ENCODE data around the gene BCL2L13.
"Not testable (repeated sequence)": the region's sequence is repeated elsewhere in the genome, so short reads cannot be mapped to it uniquely, and the experiment has no call there.

BCL2L13 gene

GRCh38 chr22:17751596-17751995 lies 113.0 kb downstream of the BCL2L13 start:
- H3K27me3 ChIP-seq (ENCODE audit: control insufficient read depth, insufficient read depth, low read length) = no peaks in the 10 kb centered on the region
- no peaks in the 10 kb centered on the region for H3K36me3 ChIP-seq (ENCODE audit: control insufficient read depth, insufficient read depth, low read length)
- no peaks in the 10 kb centered on the region for H3K79me2 ChIP-seq
- no peak for TF ChIP-seq CTCF (IDR thresholded peaks at IDR 0.05)
- H3K4me1 ChIP-seq = no peaks in the 10 kb centered on the region
- H3K4me3 ChIP-seq (ENCODE audit: low read depth, low read length) = no peak overlapping the region
- no peaks in the 10 kb centered on the region for H3K9me3 ChIP-seq (ENCODE audit: control insufficient read depth, low read length)
- H3K27ac ChIP-seq = no peak overlapping the region
- no peak overlapping the region for H3K4me2 ChIP-seq (ENCODE audit: low read length)
- no peak overlapping the region for H2AFZ ChIP-seq
- H3K9ac ChIP-seq = no peak overlapping the region

- H3K4me2 ChIP-seq (ENCODE audit: low read length) = no peak overlapping the region
- no peaks in the 10 kb centered on the region for H3K79me2 ChIP-seq
- H3K4me3 ChIP-seq (ENCODE audit: low read depth, low read length) = no peak overlapping the region
- no peak overlapping the region for H3K27ac ChIP-seq
- H3K4me1 ChIP-seq = no peaks in the 10 kb centered on the region
- no peak for TF ChIP-seq CTCF (IDR thresholded peaks at IDR 0.05)
- no peaks in the 10 kb centered on the region for H3K9me3 ChIP-seq (ENCODE audit: control insufficient read depth, low read length)
- H3K27me3 ChIP-seq (ENCODE audit: control insufficient read depth, insufficient read depth, low read length) = no peaks in the 10 kb centered on the region
- H2AFZ ChIP-seq = no peak overlapping the region
- no peak overlapping the region for H3K9ac ChIP-seq
- no peaks in the 10 kb centered on the region for H3K36me3 ChIP-seq (ENCODE audit: control insufficient read depth, insufficient read depth, low read length)
Observed at GRCh38 chr22:17753401-17753989, 114.9 kb downstream of the BCL2L13 start.

GRCh38 chr22:17754233-17754925 lies 115.8 kb downstream of the BCL2L13 start:
- H3K36me3 ChIP-seq (ENCODE audit: control insufficient read depth, insufficient read depth, low read length) = no peaks in the 10 kb centered on the region
- H3K79me2 ChIP-seq = no peaks in the 10 kb centered on the region
- H3K9ac ChIP-seq = no peak overlapping the region
- no peak for TF ChIP-seq CTCF (IDR thresholded peaks at IDR 0.05)
- no peaks in the 10 kb centered on the region for H3K9me3 ChIP-seq (ENCODE audit: control insufficient read depth, low read length)
- H2AFZ ChIP-seq = no peak overlapping the region
- H3K4me2 ChIP-seq (ENCODE audit: low read length) = no peak overlapping the region
- H3K27me3 ChIP-seq (ENCODE audit: control insufficient read depth, insufficient read depth, low read length) = no peaks in the 10 kb centered on the region
- H3K4me3 ChIP-seq (ENCODE audit: low read depth, low read length) = no peak overlapping the region
- no peak overlapping the region for H3K27ac ChIP-seq
- H3K4me1 ChIP-seq = no peaks in the 10 kb centered on the region

GRCh38 chr22:17761138-17761488 lies 122.6 kb downstream of the BCL2L13 start:
- TF ChIP-seq CTCF (IDR thresholded peaks at IDR 0.05) = no peak
- Histone ChIP-seq H2AFZ (no peak overlapping the region), H3K4me3 (ENCODE audit: low read depth, low read length) (no peak overlapping the region), H3K27ac (no peak overlapping the region), H3K27me3 (ENCODE audit: control insufficient read depth, insufficient read depth, low read length) (no peaks in the 10 kb centered on the region), H3K4me1 (no peaks in the 10 kb centered on the region), H3K4me2 (ENCODE audit: low read length) (no peak overlapping the region), H3K9ac (no peak overlapping the region), H3K36me3 (ENCODE audit: control insufficient read depth, insufficient read depth, low read length) (no peaks in the 10 kb centered on the region), H3K79me2 (no peaks in the 10 kb centered on the region), H3K9me3 (ENCODE audit: control insufficient read depth, low read length) (no peaks in the 10 kb centered on the region)

- not testable (repeated sequence) for H3K4me1 ChIP-seq; H3K9ac ChIP-seq; H3K27ac ChIP-seq; H3K9me3 ChIP-seq (ENCODE audit: control insufficient read depth, low read length); H3K4me3 ChIP-seq (ENCODE audit: low read depth, low read length); H2AFZ ChIP-seq; H3K36me3 ChIP-seq (ENCODE audit: control insufficient read depth, insufficient read depth, low read length); H3K79me2 ChIP-seq; H3K4me2 ChIP-seq (ENCODE audit: low read length); H3K27me3 ChIP-seq (ENCODE audit: control insufficient read depth, insufficient read depth, low read length)
Observed at GRCh38 chr22:17763442-17763841, 124.9 kb downstream of the BCL2L13 start.
